Heart right ventricle (tissue), 16 donors: ENCODE measurements around the gene PCBP3. TPM values are rescaled to one million over a fixed set of nuclear protein-coding genes. Genes with fewer than 3 reads are reported as not detected.

Source experiments
- ATAC-seq, 8 donors: fragments of 200-7000 bp; cut with Tn5 transposase; one replicate each; pipeline ENCODE4 v1.9.1; 2020; ENCODE audit warnings: mild to moderate bottlenecking in 8 of 8, moderate library complexity in 8 of 8, moderate number of reproducible peaks in 1 of 8
- DNase-seq, 2 donors: peaks; one replicate each; pipeline ENCODE4 v3.0.0-alpha.2; 2020
- H3K27ac ChIP-seq, 10 donors: fragments of 200-600 bp; sonication (generic) in 2 of 10; one replicate each; pipeline versions ENCODE4 v1.5.0 to v1.8.0; 2020 to 2022; ENCODE audit warnings: mild to moderate bottlenecking in 3 of 10
- H3K27me3 ChIP-seq, 7 donors: fragments of 200-600 bp; one replicate each; pipeline ENCODE4 v1.8.0; 2021 to 2022; ENCODE audit warnings: mild to moderate bottlenecking in 2 of 7
- H3K36me3 ChIP-seq, 9 donors: fragments of 200-600 bp; sonication (generic) in 1 of 9; one replicate each; pipeline versions ENCODE4 v1.5.0 to v1.8.0; 2020 to 2022; ENCODE audit warnings: mild to moderate bottlenecking in 2 of 9
- H3K4me1 ChIP-seq, 9 donors: fragments of 200-600 bp; sonication (generic) in 1 of 9; one replicate each; pipeline versions ENCODE4 v1.5.0 to v1.8.0; 2020 to 2022; ENCODE audit warnings: mild to moderate bottlenecking in 4 of 9
- H3K4me3 ChIP-seq, 10 donors: fragments of 200-600 bp; sonication (generic) in 2 of 10; one replicate each; pipeline versions ENCODE4 v1.5.0 to v1.8.0; 2020 to 2022; ENCODE audit warnings: mild to moderate bottlenecking in 7 of 10, moderate library complexity in 2 of 10
- H3K9me3 ChIP-seq, 11 donors: fragments of 200-600 bp in 10 of 11; sonication (generic) in 2 of 11; one replicate each; pipeline versions ENCODE4 v1.5.0 to v1.8.0; 2013 to 2022; ENCODE audit warnings: mild to moderate bottlenecking in 2 of 11, control low read depth in 1 of 11, moderate library complexity in 1 of 11
- WGBS, 2 donors: extraction: QIAGEN DNeasy Blood & Tissue Kit; methylation state at CpG; one replicate each; pipeline ENCODE4 v1.1.7; 2013; ENCODE audit warnings: inconsistent platforms in 1 of 2; 5-methylcytosine and 5-hydroxymethylcytosine counted together
- intact Hi-C, 10 donors: fragments of 100-400 bp; cut with DNase I; formaldehyde crosslinking; loops; one replicate each; pipeline versions ENCODE4 v1.11.1 to v1.14.2; 2022
- polyA plus RNA-seq, 2 donors: library from polyadenylated mRNA; stranded (reverse); fragments of 200-250 nt; gene quantifications; one replicate each; pipeline ENCODE4 v1.2.3, GENCODE V29; 2013
- total RNA-seq, 10 donors: library from RNA; stranded (reverse); fragmentation: NEBNext Ultra II Directional in 3 of 10; extraction: Animal tissue kit (Norgen Biotek cat#: 25700) in 3 of 10; gene quantifications; one replicate each; pipeline versions ENCODE4 v1.2.1 to v1.2.4, GENCODE V29; 2021 to 2023
- TF ChIP-seq, protein P1 (sequence below), 9 donors: fragments of 200-600 bp; sonication (generic) in 2 of 9; IDR thresholded peaks; one replicate each; pipeline versions ENCODE4 v1.5.0 to v1.8.0; 2021 to 2022; ENCODE audit warnings: antibody characterized with exemption in 9 of 9, mild to moderate bottlenecking in 5 of 9, moderate library complexity in 1 of 9
- donor health status: Arrhythmogenic right ventricular cardiomyopathy.
- donor health status: ischemic (EF 13 %, LVEDD 7.1; RV severe dilation, severe dysfunction).
- donor health status: healthy with polysubstance abuse.
- donor health status: DM: no; HTN: yes; CAD: no.
- donor health status: DM: no; HTN: no; CAD: no.
- donor health status: ischemic (EF 25% LVEDD 6.9; RV normal size, moderate dysfunction).
- donor health status: ischemic (EF 25% LVEDD 5.7; RV mildly dilated, moderate dysfunction).
- donor health status: healthy.
- donor health status: DM: yes; HTN: yes; CAD: no.
- donor health status: Ischemic cardiomyopathy.
- donor health status: ischemic (EF 35%, LVEDD 5.7; RV mildly dilated, moderate dysfunction).
- donor health status: nonischemic (EF 11% LVEDD 7.7; RV severe dilation, severe dysfunction).
- donor health status: DM: yes; HTN: yes; CAD: no.
- donor health status: PGD.
- donor health status: ischemic (EF 29% LVEDD 5.4; RV normal size, mild dysfunction).
- donor health status: nonischemic (EF 23%, LVEDD 6.1; RV moderate dilation, normal function).

The PCBP3 gene
- total and polyA plus RNA-seq, 12 donors = 0.25 to 11.3 (median 1.2) TPM

DNA sequence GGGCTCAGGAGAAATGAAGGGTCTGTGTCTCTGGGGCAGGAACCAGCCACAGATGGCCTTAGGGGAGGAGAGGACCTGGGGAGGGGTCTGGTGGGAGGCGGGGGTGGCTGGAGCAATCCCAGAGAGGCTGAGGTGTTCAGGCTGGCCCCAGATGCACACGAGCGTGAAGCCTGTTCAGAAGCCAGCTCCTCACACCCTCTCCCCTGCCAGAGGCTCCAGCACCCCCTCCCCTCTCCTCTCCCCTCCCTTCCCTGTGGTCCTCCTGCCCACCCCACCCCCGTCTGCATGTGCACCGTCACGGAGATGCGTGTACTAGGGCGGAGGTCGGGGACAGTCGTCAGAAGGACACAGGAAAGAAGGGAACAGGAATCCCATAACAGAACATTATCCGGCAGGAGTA is 223.0 kb downstream of the PCBP3 start:
- no peak overlapping the region for H3K4me3 ChIP-seq
- no peaks in the 10 kb centered on the region for H3K36me3 ChIP-seq
- WGBS, 2 donors = 59 to 70% methylated on average over 11 of the region's 11 CpGs
- H3K9me3 ChIP-seq = no peaks in the 10 kb centered on the region
- intact Hi-C loops = no loop called here
- H3K4me1 ChIP-seq = no peaks in the 10 kb centered on the region
- no peak overlapping the region for H3K27ac ChIP-seq
- peaks cover 0 to 21% (median 0%) of the 10 kb centered on the region in 7 donors for H3K27me3 ChIP-seq
- ATAC-seq = no peak
- no peak for DNase-seq
- TF ChIP-seq, protein P1, sequence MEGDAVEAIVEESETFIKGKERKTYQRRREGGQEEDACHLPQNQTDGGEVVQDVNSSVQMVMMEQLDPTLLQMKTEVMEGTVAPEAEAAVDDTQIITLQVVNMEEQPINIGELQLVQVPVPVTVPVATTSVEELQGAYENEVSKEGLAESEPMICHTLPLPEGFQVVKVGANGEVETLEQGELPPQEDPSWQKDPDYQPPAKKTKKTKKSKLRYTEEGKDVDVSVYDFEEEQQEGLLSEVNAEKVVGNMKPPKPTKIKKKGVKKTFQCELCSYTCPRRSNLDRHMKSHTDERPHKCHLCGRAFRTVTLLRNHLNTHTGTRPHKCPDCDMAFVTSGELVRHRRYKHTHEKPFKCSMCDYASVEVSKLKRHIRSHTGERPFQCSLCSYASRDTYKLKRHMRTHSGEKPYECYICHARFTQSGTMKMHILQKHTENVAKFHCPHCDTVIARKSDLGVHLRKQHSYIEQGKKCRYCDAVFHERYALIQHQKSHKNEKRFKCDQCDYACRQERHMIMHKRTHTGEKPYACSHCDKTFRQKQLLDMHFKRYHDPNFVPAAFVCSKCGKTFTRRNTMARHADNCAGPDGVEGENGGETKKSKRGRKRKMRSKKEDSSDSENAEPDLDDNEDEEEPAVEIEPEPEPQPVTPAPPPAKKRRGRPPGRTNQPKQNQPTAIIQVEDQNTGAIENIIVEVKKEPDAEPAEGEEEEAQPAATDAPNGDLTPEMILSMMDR (IDR thresholded peaks at IDR 0.05) = no peak

DNA sequence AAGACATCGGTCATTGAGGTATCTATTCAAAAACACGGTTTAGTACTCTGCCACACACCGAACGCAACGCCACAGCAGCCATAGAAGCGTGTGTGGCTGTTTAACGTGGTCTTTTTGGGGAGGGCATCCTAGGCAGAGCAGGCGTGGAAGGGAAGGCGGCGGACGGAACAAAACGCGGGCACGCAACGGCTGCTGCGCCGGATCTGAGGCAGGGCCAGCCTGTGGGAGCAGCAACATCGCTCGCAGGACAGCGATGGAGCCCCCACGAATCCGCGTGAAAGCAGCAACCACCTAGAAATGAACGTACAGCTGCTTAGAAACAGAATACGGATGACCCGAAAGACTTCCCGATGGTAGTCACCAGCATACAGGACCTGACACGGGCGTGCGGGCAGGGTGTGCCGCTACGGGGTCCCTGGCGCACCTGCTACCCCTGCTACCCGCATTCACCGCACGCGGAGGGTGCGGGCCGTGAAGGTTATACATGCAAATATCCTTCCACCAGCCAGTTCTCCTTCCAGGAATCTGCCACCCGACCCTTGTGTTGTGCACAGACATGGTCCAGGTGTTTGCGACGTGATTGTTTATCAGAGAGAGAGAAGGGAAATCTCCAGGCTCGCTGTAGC is 223.6 kb downstream of the PCBP3 start:
- H3K4me1 ChIP-seq = no peaks in the 10 kb centered on the region
- no peak overlapping the region for H3K27ac ChIP-seq
- TF ChIP-seq, protein P1 (IDR thresholded peaks at IDR 0.05) = no peak
- no peak for ATAC-seq
- no peak for DNase-seq
- H3K4me3 ChIP-seq = no peak overlapping the region
- WGBS, 2 donors = 89 to 91% methylated on average over 43 of the region's 43 CpGs
- H3K9me3 ChIP-seq = no peaks in the 10 kb centered on the region
- intact Hi-C loops = no loop called here
- H3K36me3 ChIP-seq = no peaks in the 10 kb centered on the region
- peaks cover 0 to 27% (median 0%) of the 10 kb centered on the region in 7 donors for H3K27me3 ChIP-seq

DNA sequence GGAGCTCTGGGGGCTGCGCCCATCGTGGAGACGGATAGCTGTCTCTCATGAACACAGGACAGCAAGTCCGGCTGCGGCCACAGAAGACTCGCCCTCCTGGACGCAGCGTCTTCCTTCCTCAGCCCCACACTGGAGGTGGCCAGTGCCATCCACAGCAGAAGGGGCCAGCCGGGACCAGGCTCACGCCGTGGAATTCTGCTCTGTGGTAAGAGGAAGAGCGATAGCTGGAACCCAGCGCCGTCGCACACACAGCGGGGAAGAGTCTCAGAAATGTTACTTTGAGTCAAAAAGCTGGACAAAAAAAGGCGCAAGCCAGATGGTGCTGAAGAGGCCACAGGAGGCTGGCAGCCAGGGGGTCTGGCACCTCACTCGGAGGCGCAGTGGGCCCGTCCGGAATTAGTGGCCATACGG is 224.2 kb downstream of the PCBP3 start:
- Histone ChIP-seq H3K9me3 (no peaks in the 10 kb centered on the region), H3K4me1 (no peaks in the 10 kb centered on the region), H3K27me3 (peaks cover 0 to 30% (median 0%) of the 10 kb centered on the region in 7 donors), H3K27ac (no peak overlapping the region), H3K36me3 (no peaks in the 10 kb centered on the region), H3K4me3 (no peak overlapping the region)
- 87 to 88% methylated on average over 22 of the region's 22 CpGs for WGBS, 2 donors
- intact Hi-C loops = no loop called here
- ATAC-seq (no peak), DNase-seq (no peak)
- TF ChIP-seq, protein P1 (IDR thresholded peaks at IDR 0.05) = no peak

DNA sequence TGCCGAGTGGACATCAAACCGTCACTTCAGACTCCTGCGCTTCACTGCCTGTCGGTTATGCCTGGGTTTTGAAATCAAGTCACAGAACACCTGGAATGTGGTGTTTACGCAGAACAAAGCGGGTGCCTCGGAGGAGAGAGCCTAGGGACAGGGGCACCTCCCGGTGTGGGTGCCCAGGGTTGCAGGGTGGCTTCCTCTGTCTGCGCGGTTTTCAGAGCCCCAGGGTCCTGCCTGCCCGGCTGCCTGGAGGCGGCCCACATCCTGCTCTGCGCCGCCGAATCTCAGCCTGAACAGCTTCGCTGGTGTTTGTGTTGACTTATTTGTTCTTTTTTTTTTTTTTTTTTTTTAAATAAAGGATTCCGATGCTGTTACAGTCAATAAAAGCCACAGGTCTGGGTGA is 224.6 kb downstream of the PCBP3 start:
- H3K9me3 ChIP-seq = no peaks in the 10 kb centered on the region
- H3K27me3 ChIP-seq = peaks cover 0 to 30% (median 0%) of the 10 kb centered on the region in 7 donors
- no peaks in the 10 kb centered on the region for H3K4me1 ChIP-seq
- intact Hi-C loops = no loop called here
- no peak overlapping the region for H3K27ac ChIP-seq
- H3K4me3 ChIP-seq = no peak overlapping the region
- H3K36me3 ChIP-seq = no peaks in the 10 kb centered on the region
- TF ChIP-seq, protein P1 (IDR thresholded peaks at IDR 0.05) = no peak
- 88 to 94% methylated on average over 17 of the region's 17 CpGs for WGBS, 2 donors
- DNase-seq (no peak), ATAC-seq (no peak)
